ENCODE results near the gene BEAN1. TPM values are rescaled to one million over a fixed set of nuclear protein-coding genes. Genes with fewer than 3 reads are reported as not detected.

Gene BEAN1
- total RNA-seq, 1 donor from 2014 or later = 1.2 TPM

GRCh38 chr16:66516808-66517585 is 89.9 kb downstream of the BEAN1 start:
- DNase-seq (ENCODE audit: low read depth) (peak; percentile 98), FAIRE-seq (peak; percentile 93)
- Mint-ChIP-seq H3K27ac (ENCODE audit: unreplicated experiment) (peak overlapping the region; percentile 89), H3K9me3 (ENCODE audit: unreplicated experiment) (no peaks in the 10 kb centered on the region), H3K4me3 (ENCODE audit: unreplicated experiment) (peak overlapping the region; percentile 47), H3K27me3 (ENCODE audit: low read depth, unreplicated experiment) (peaks cover 2% of the 10 kb centered on the region), H3K4me1 (ENCODE audit: low read depth, unreplicated experiment) (peaks cover 46% of the 10 kb centered on the region), H3K36me3 (ENCODE audit: low read depth, unreplicated experiment) (peaks cover 3% of the 10 kb centered on the region)
- Histone ChIP-seq H3K4me3 (ENCODE audit: insufficient read depth, low read depth, low read length) (peak overlapping the region; percentile 14), H3K9me3 (ENCODE audit: insufficient read depth, low read depth, low read length) (no peaks in the 10 kb centered on the region), H3K4me1 (ENCODE audit: insufficient read depth, low read length) (peaks cover 56% of the 10 kb centered on the region), H3K4me2 (ENCODE audit: low read length) (peak overlapping the region; percentile 72), H3K36me3 (ENCODE audit: insufficient read depth, low read length) (no peaks in the 10 kb centered on the region), H2AFZ (ENCODE audit: low read depth, low read length) (peak overlapping the region; percentile 6), H3K79me2 (ENCODE audit: insufficient read depth, low read length) (peaks cover 4% of the 10 kb centered on the region), H3K27ac (ENCODE audit: low read depth, low read length) (peak overlapping the region; percentile 78), H3K9ac (ENCODE audit: low read length) (peak overlapping the region; percentile 63), H4K20me1 (ENCODE audit: insufficient read depth, low read length) (no peaks in the 10 kb centered on the region), H3K27me3 (ENCODE audit: insufficient read depth, low read length) (no peaks in the 10 kb centered on the region)
- no peak for TF ChIP-seq EZH2 (IDR thresholded peaks at IDR 0.05; ENCODE audit: insufficient read depth, low read length)
- TF ChIP-seq CTCF (IDR thresholded peaks at IDR 0.05; ENCODE audit: insufficient read depth, low read depth, low read length) = no peak

- H3K4me3 Mint-ChIP-seq (ENCODE audit: unreplicated experiment) = no peak overlapping the region
- peak overlapping the region; percentile 72 for H3K4me2 ChIP-seq (ENCODE audit: low read length)
- no peak overlapping the region for H2AFZ ChIP-seq (ENCODE audit: low read depth, low read length)
These were observed 90.6 kb downstream of the BEAN1 start for GRCh38 chr16:66517586-66518263.

More at GRCh38 chr16:66517586-66518263, 90.6 kb downstream of the BEAN1 start:
- peak overlapping the region; percentile 78 for H3K27ac ChIP-seq (ENCODE audit: low read depth, low read length)
- DNase-seq (ENCODE audit: low read depth) (no peak), FAIRE-seq (no peak)
- H3K9me3 ChIP-seq (ENCODE audit: insufficient read depth, low read depth, low read length) = no peaks in the 10 kb centered on the region
- TF ChIP-seq EZH2 (IDR thresholded peaks at IDR 0.05; ENCODE audit: insufficient read depth, low read length) (no peak), CTCF (IDR thresholded peaks at IDR 0.05; ENCODE audit: insufficient read depth, low read depth, low read length) (no peak)
- H3K27me3 ChIP-seq (ENCODE audit: insufficient read depth, low read length) = no peaks in the 10 kb centered on the region
- Mint-ChIP-seq H3K27me3 (ENCODE audit: low read depth, unreplicated experiment) (peaks cover 2% of the 10 kb centered on the region), H3K36me3 (ENCODE audit: low read depth, unreplicated experiment) (peaks cover 3% of the 10 kb centered on the region), H3K4me1 (ENCODE audit: low read depth, unreplicated experiment) (peaks cover 48% of the 10 kb centered on the region), H3K9me3 (ENCODE audit: unreplicated experiment) (no peaks in the 10 kb centered on the region), H3K27ac (ENCODE audit: unreplicated experiment) (no peak overlapping the region)
- H4K20me1 ChIP-seq (ENCODE audit: insufficient read depth, low read length) = no peaks in the 10 kb centered on the region
- H3K36me3 ChIP-seq (ENCODE audit: insufficient read depth, low read length) = no peaks in the 10 kb centered on the region
- H3K9ac ChIP-seq (ENCODE audit: low read length) = peak overlapping the region; percentile 63
- peaks cover 4% of the 10 kb centered on the region for H3K79me2 ChIP-seq (ENCODE audit: insufficient read depth, low read length)
- H3K4me3 ChIP-seq (ENCODE audit: insufficient read depth, low read depth, low read length) = no peak overlapping the region
- peaks cover 55% of the 10 kb centered on the region for H3K4me1 ChIP-seq (ENCODE audit: insufficient read depth, low read length)

All from astrocyte (in vitro differentiated cells and primary cell).